Activated T-helper 1 cell treated with Interleukin-2 at 50 U/mL for 16 hours (primary cell): ENCODE data around the gene UST.
A peak's percentile ranks its signal among the peaks of the same experiment; 100 is the strongest.
"Not testable (repeated sequence)": the region's sequence is repeated elsewhere in the genome, so short reads cannot be mapped to it uniquely, and the experiment has no call there.

Experiments used
- DNase-seq: peaks from one replicate; pipeline ENCODE4 v3.0.0-alpha.2; 2020; ENCODE audit warnings: low read depth

Gene UST

DNA sequence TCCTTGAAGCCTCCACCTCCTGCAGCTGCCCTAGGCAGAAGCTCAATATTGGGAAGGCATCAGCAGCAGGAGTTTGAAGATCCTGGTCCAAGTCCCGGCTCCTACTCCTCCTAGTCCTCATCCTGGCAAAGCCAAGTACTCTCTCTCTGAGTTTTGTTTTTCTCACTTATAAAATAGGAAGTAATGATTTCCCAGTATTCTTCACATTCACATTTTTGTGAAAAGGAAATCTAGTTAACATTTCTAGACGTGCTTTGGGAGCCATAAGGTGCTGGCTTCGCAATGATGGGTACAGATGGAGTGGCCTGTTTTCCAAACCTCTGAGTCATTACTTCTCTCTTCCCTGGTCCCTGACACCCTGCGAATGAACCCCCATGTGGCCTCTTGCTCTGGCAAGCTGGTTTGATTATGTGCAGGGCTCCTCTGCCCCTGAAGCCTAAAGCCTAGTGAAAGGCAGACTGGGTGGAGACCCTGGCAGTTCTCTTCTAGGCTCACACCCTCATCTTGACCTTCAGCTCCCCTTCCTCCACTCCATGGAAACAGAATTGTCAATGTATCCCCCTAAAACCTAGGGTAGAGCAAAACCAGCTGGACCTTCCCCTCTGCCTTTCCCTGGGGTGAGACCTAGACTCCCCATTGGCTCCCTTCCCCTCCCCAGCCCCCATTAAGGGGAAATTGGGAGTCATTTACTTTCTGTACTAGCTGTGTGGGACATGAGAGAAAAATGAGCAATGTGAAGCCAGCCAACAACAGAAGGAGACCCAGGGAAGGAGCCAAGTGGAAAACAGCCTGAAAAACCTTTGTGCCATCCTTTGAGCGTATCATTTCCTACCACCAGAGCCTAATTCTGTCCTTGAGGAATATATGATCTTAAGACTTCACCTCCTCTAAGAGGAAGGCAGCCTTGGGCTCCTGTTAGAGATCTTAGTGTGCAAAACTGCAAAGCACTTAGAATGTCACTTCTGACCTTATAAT lies 158.4 kb downstream of the UST start:
- no peak for DNase-seq

DNA sequence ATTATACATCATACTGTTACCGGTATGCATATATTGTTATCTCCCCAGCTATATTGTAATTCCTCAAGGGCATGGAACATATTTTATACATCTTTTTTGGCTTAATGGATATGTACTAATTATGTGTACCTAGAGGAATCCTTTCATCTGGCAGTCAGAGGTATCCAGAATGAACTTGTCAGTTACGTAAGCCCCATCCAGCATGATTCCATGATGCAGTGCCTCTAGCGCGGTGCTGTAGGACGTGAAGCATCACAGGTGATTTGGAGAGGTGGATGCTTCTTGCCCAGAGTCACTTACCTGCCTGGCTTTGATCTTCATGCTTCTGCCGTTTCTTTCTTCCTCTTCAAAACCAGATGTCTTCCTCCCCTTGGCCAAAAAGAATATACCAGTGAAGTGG lies 159.1 kb downstream of the UST start:
- no peak for DNase-seq

DNA sequence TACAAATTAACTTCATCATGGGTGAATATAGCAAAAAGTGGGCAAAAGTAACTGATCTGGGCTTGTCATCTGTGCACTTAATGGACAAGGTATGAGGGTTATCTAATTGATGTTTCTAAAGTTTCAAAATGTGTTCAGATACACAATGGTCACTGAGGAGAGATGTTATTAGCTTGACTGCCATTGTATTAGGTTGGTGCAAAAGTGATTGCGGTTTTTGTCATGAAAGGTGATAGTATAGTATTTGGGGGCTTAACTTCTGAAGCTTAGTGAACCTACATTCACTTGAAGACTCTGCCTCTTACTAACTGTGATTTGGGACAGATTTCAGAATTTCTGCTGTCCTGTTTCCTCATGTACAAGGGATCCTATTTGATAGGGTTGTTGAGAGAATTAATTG lies 159.6 kb downstream of the UST start:
- no peak for DNase-seq

DNA sequence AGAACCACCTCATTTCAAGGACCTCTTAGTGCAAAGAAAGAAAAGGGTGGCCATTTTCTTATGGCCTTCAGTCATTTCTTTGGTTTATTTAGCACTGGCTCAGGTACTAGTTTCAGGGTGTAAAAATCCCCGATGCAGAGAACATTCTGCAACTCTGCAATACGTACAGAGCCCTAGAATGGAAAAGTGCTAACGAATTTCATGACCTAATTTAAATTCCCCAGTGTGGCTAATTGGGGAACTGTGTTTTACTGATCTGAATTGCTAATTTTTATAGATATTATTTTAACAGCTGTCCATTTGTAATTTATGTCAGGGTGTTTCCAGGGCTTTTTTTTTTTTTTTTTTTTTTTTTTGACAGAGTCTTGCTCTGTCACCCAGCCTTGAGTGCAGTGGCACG lies 160.7 kb downstream of the UST start:
- no peak for DNase-seq

DNA sequence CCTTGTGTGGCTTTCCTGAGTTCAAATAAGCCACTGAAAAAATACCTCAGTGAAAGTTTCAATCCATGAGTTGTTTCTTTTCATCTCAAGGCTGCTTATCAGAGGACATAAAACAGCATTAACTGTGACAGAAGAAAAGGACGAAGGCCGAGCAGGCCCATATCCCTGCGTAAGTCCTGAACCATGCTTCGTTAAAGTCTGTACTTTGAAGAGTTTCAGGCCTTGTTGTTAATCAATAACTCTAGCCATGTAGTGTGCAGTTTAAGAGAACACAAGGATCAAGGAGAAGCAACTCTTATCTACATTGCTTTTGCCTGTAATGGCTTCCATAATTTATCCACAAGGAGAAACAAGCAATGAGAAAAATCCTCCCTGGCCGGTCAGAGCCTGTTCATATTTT lies 165.4 kb downstream of the UST start:
- no peak for DNase-seq

DNA sequence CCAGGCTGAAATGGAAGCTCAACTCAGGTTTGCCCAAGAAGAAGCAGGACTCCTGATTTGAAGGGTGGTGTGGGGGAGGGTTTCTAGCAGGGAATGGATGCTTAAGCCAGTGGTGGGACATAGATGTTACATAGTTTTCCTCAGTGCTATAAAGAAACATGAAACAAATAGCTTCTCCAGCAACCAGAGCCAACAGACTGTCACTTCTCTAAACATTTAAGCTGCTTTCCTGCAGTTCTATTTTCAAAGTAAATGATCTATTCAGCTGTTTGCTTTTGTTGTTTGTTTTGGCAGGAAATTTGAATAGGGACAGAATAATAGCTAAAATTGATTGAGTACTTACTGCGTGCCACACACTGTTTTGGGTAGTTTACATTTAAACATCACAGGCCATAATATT lies 169.0 kb downstream of the UST start:
- no peak for DNase-seq

DNA sequence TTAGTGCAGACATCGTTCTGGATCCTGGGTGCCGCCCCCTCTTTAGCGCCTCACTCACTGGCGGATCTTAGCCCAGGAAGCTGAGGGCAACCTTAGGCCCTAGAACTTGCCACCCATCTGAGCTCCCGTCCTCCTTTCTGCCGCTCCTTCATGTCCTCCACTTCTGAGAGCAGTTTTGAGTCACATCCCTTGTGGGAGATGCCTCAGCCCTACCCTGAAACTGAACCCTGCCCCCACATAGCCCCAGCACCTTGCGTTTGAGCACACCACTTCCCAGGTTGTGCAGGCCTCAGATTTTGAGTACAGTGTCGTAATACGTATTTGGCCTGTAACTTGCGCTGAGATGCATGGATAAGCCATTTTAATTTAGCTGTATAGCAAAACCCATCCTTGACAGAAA lies 169.7 kb downstream of the UST start:
- not testable (repeated sequence) for DNase-seq

DNA sequence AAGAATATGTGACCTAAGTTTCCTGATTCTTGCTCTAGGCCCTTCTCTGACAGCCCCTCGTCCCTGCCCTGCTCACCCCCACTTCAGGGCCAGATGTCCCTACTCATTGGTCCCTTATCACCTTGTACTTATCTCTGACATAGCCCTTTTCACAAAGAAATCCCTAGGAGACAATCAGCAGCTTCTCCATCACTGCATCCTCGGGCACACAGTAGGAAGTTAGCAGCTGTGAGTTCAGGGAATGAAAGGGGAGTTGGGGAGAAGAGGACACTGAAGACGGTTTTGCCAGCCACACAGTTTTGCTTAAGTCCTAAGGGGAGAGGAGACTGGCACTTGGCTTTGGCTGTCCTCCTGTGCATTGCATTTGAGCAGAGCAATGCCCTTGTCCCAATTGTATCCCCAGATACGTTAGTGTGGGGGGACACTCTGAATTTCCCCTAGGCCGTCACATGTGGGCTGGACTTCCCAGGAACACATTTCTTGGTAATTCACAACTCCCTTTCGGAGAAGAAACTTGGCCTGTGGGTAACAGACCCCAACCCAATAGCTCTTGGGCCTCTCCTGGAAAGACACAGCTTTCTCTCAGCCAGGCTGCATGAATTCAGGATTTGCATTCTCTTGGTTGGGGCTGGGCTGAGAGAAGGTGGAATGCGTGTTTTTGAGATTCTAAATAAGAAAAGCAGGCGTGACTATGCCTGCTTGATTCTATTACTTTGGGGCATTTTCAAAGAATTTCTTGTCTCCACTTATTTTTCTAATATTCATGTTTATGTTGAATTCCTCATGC lies 177.6 kb downstream of the UST start:
- no peak for DNase-seq

DNA sequence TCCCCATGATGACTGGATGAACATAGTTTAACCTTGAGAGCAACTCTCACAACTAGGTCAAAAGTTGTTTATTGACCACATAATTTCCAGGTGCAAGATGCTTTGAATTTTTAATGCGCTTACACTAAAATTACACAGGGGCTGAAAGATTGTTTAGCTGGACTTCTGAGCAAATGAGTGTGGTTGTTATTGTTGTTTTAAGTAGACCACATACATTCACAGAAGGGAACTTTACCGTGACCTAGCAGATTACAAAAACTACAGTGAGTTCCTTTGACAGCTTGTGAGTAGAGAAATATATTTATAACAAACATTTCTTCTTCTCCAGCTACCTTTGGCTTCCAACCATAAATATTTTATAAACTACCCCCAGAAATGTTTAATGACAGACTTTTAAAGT lies 178.9 kb downstream of the UST start:
- DNase-seq, result no peak

DNA sequence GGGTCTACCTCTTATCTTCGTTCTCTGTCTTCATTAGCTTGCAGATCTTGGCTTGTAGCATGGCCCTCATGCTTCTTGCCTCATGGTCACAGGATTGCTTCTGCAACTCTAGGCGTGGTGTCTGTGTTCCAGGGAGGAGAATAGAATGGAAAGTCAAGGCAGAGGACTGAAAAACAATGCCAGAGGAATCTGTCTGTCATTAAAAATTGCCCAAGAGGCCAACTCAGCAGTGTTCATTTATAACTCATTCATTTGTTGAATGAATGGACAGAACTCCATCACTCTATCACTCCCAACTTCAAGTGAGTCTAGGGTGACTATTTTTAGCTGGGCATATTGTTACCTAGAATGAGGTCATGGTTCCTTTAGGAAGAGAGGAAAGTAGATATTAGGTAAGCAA lies 179.6 kb downstream of the UST start:
- no peak for DNase-seq

DNA sequence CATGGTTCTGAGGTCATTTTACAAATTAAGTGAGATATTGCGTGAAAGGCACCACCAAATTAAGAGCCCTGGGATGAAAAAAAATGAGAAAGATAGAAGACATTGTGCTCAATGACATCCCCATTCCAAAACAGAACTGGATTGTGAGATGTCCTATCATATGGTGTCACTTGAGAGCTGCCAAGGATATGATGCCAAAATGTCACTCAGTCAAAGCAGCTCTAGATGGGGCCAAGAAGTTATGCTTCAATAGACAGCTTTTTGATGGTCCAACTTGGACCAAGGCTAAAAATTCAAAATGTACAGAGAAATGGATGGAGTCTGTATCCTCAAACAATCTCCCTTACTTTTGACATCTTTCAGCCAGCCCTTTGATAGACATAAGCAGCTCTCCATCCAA lies 180.8 kb downstream of the UST start:
- DNase-seq, result no peak

DNA sequence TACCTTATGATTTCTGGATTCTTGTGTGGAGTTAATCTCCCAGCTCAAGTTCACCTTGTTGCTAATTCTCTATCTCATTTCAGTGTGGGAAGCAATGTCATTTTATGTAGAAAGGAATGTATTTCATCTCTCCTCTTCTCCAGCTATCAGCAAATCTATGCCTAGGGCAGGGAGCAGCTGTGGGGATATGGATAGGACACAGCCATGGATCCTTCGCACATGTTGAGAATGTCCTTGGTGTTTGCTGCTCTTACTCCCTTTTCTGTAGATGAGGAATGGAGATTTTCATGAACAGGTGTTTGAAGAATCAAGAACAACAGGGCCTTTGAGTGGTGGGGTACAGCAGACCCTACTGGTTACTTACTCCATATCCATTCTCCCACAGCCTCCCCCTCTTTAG lies 182.0 kb downstream of the UST start:
- DNase-seq, result no peak

DNA sequence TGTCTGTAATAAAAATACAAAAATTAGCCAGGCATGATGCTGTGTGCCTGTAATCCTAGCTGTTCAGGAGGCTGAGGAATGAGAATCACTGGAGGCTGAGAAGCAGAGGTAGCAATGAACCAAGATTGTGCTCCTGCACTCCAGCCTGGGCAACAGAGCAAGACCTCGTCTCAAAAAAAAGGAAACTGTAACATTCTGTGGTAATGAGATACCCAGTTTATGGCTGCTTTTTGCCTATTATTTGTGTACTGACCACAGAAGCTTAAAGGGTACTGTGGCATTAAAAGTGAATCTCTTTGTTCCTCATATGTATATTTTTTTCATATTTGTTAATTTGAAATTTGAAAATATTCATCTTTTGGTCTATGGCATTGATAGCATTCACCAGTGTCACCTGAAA lies 185.4 kb downstream of the UST start:
- no peak for DNase-seq

DNA sequence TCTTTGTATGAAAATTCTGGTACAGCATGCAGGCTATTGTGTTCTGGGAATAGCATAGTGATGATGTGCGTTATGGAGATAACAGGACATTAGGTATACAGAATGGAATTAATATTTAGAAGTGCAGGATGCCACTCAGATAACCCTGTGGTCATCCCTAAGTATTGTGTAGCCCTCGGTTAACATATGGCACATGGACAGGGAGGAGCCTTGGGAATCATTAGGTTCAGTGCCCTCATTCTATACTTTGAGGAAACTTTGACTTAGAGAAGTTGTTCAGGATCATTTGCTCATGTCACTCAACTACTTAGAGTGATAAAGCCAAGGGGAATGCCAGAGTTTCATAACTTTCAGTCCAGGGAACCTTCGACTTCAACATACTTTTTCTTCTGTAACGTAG lies 185.9 kb downstream of the UST start:
- DNase-seq, result no peak

DNA sequence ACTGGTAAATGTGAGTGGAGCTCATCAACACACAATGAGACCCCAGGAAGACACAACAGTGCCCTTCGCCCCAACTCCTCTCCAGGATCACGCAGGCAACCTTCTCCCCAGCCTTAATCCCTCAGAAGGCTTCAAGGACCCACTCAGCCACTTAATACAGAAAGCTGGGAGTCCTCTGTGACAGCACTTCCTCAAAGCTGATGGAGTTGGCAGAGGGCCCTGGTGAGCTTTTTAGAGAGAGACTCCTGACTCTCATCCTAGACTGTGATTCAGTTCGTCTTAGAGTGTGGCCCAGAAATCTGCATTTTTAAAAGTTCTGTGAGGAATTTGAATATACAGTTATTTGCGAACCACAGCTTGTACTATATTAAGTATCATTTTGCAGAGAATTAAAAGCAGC lies 187.7 kb downstream of the UST start:
- no peak for DNase-seq

DNA sequence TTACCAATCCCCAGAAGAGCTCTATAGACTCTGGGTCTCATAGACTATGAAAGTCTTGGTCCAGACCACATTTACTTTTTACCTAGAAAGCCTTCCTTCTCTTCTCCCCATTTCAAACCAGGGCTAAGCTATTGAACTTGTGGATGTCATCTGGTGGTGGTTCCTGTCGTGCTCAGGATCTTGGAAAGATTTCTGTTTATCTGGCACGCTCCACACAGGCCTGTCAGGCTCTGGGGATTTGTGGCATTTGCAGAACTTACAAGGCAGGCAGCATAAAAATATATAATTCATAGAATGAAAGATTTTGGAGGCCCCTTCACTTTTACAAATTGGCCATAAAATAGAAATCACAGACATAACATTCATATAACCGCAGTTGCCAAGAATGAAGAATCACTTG lies 188.1 kb downstream of the UST start:
- DNase-seq, result no peak

DNA sequence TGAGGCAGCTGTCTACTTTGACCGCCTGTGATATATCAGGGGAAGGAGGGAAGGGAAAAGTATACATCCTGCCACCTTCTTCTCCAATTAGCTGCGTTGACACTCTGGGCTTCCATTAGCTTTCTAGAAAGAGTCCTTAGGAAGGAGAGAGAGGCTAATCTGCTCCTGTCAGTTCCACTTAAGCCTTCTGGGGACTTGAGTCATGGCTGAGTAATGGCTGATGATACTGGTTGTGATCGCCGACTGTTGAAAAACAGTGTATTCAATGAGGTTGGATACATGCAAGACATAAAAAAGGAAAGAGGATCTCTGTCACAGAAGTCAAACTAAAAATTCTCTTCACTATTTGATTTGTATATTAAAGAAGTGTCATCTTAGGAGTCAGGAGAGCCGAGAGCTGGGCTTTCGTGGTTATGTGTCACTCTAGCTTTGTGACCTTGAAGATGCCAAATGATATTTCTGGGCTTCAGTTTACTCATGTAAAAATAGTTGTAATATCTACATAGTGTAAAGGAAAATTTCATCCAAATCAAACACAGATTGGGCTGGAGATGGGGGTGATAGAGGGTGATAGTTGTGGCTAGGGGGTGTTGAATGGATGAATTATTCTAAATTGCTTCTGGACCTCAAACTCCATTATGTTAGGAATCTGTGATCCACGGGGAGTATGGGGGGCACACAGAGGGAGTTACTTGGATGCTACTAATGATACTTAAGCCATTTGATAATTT lies 189.0 kb downstream of the UST start:
- no peak for DNase-seq

DNA sequence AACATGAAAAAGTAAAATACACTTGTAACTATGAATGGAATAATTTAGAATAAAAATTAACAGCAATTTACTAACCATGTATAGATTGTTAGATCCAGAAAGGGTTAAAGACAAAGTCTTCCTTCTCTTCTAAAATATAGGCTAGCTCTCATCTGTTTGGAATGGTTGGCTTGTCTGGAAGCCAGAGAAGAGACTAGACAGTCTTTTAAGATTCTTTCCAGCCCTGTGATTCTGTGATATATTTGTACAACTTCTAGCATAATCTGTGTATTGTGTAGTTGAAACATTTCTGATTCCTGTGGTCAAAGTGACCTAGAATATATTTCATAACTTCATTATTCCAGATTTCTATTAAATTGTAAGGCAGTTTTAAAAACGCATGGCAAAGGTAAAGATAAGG lies 196.6 kb downstream of the UST start:
- no peak for DNase-seq

DNA sequence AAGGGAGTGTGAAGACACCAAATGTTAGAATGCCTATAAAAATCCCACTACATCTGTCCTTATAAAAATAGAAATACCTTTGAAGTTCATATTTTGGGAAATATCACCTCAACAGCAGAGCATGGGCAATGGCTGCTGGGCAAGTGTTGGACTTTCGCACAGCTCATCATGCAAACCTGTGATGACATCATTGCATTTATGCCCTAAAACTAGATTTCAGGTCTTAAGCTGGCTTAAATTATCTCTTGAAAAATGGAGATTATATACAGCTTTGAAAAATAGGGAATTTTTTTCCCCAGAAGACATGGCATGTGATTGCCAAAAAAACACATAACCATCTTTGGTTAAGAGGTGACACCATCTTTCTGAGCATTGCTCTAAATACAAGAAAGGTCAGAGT lies 197.8 kb downstream of the UST start:
- DNase-seq, result no peak

DNA sequence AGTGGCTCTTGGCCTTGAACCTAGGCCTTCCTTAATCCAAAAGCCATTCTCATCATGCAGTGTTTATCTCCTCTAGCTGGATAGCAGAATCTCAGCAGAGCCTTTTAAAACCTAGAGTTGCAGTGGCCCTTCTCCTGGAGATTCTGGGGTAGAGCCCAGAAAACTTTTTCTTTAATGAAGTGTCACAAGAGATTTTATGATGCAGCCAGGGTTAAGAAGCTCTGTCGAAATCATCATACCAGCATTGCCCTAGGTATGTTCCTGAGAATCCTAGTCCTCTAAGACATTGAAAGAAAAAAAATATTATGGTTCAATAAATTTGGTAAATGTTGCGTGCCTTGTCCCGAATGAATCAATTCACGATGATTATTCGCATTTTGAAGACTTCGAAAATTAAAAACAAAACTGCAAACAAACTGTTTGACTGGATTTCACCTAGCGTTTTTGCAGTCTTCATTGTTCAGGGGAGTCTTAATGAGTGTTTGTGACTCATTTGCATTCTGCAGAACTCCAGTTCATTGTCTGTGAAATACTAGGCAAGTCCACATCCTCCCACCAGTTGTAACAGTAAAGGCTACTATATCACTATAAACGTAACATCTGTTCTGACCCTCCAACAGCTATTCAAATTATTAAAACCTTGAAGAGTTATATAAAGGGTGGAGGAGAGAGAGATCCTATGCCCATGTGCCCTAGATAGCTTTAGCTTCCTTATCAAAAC lies 198.6 kb downstream of the UST start:
- no peak for DNase-seq

DNA sequence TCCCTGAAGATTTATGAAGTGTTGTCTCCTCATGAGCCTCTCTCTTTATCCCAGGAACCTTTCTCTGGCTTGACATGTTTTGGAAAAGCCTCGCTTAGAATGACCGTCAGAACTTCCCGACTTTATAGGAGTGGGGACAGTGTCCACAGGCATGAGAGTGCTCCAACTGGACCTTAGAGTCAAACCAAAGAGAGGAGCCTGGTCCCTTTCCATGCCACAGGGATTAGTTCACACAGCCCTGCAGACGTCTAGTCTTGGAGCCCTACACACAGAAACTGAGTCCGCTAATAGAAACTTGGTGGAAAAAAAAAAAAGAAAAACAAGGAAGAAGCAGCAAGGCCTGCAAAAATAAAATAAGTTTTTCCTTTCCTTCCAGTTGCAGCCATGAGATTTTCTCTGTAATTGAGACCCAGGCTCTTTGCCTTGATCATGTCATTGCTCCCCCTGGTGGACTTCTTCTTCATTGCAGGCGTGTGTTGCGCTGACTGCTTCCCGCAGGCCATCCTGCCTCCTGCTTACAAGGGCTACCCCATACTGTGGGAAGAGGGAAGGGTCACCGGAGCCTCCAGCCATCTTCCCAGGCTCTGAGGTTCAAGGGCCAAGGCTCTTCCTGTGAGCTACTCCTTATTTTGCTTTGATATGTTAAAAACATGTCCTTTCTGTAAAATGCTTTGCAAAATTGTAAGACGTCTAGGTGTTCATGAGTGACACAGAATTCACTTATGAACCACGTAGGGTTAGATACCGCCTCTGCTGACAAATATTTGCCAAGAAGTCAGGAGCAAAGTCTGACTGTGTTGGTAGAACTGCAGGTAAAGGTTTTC lies 201.0 kb downstream of the UST start:
- DNase-seq, result peak; percentile 60
